HG03025 (cell line): ENCODE results near the gene ABT1.

Experiments used
- ATAC-seq: cut with Tn5 transposase; IDR thresholded peaks from one replicate; pipeline ENCODE4 v1.9.1; 2021; ENCODE audit warnings: mild to moderate bottlenecking, moderate library complexity; ENCODE audit not compliant: unreplicated experiment, low FRiP score

The ABT1 gene

GRCh38 chr6:26571592-26572296, 25.0 kb upstream of the ABT1 start:
- peak; percentile 32 for ATAC-seq

- no peak for ATAC-seq
These were observed 21.2 kb upstream of the ABT1 start for GRCh38 chr6:26575494-26575939.

- ATAC-seq: no peak
These were observed 20.3 kb upstream of the ABT1 start for GRCh38 chr6:26576407-26576843.

GRCh38 chr6:26576929-26577719, 19.6 kb upstream of the ABT1 start:
- no peak for ATAC-seq

GRCh38 chr6:26577720-26578072, 19.1 kb upstream of the ABT1 start:
- ATAC-seq: no peak

GRCh38 chr6:26578279-26578678, 18.5 kb upstream of the ABT1 start:
- no peak for ATAC-seq

GRCh38 chr6:26578741-26579140, 18.0 kb upstream of the ABT1 start:
- no peak for ATAC-seq

GRCh38 chr6:26581164-26581915, 15.4 kb upstream of the ABT1 start:
- ATAC-seq: no peak

- no peak for ATAC-seq
These were observed 7.8 kb upstream of the ABT1 start for GRCh38 chr6:26588965-26589364.

GRCh38 chr6:26592649-26593048, 4.1 kb upstream of the ABT1 start:
- no peak for ATAC-seq

- ATAC-seq: no peak
These were observed 3.2 kb upstream of the ABT1 start for GRCh38 chr6:26593278-26594130.

GRCh38 chr6:26594131-26594498, 2.6 kb upstream of the ABT1 start:
- no peak for ATAC-seq

GRCh38 chr6:26594730-26595632, 1.8 kb upstream of the ABT1 start:
- no peak for ATAC-seq

- ATAC-seq: peak; percentile 47
These were observed 984 bp upstream of the ABT1 start for GRCh38 chr6:26595669-26596269.

GRCh38 chr6:26597389-26597766, 625 bp downstream of the ABT1 start:
- ATAC-seq: no peak

GRCh38 chr6:26597821-26598220, 1.1 kb downstream of the ABT1 start:
- ATAC-seq: no peak

GRCh38 chr6:26598267-26598666, 1.5 kb downstream of the ABT1 start:
- no peak for ATAC-seq

GRCh38 chr6:26599134-26599533, 2.4 kb downstream of the ABT1 start:
- ATAC-seq: no peak

- no peak for ATAC-seq
These were observed 2.8 kb downstream of the ABT1 start for GRCh38 chr6:26599591-26599990.
